Measurements from ENCODE around the gene FMO1.

DNA sequence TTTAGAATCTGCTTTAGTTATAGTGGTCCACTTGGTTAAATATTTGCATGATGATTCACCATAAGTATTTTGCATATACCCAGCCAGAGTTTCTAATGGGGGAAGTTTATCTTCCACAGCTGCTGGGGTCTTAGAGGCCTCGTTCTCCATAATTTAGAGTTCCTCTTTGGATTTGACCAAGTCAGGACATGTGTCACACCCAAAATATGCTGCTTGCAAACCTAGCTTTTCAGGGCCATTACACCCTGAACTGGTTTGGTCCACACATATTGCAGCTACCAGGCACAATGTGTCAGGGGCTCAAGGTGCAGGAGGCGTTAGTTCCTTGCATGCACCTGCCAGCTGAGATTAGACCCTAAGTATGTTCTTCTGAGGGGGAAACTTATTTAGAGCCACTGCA is 48.6 kb downstream of the FMO1 start:
- TF ChIP-seq, protein P1, sequence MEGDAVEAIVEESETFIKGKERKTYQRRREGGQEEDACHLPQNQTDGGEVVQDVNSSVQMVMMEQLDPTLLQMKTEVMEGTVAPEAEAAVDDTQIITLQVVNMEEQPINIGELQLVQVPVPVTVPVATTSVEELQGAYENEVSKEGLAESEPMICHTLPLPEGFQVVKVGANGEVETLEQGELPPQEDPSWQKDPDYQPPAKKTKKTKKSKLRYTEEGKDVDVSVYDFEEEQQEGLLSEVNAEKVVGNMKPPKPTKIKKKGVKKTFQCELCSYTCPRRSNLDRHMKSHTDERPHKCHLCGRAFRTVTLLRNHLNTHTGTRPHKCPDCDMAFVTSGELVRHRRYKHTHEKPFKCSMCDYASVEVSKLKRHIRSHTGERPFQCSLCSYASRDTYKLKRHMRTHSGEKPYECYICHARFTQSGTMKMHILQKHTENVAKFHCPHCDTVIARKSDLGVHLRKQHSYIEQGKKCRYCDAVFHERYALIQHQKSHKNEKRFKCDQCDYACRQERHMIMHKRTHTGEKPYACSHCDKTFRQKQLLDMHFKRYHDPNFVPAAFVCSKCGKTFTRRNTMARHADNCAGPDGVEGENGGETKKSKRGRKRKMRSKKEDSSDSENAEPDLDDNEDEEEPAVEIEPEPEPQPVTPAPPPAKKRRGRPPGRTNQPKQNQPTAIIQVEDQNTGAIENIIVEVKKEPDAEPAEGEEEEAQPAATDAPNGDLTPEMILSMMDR (IDR thresholded peaks at IDR 0.05; ENCODE audit: low read depth, low read length), result no peak
- TF ChIP-seq POLR2A (IDR thresholded peaks at IDR 0.05; ENCODE audit: extremely low read depth, insufficient read length) (no peak), MYC (IDR thresholded peaks at IDR 0.05; ENCODE audit: low read depth, low read length) (no peak)
- TF ChIP-seq, protein P2, sequence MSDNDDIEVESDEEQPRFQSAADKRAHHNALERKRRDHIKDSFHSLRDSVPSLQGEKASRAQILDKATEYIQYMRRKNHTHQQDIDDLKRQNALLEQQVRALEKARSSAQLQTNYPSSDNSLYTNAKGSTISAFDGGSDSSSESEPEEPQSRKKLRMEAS (IDR thresholded peaks at IDR 0.05; ENCODE audit: low read depth, low read length), result no peak

Data from NB4 (cell line).